KOPT-K1 (cell line): ENCODE measurements around the gene MRPL23.

Experiments used
- H3K27ac ChIP-seq: fragments of 200-600 bp; sonication (generic); 2 replicates; pipeline ENCODE4 v1.5.1; 2016; ENCODE audit warnings: antibody characterized with exemption, mild to moderate bottlenecking, low read depth, low read length; ENCODE audit not compliant: poor library complexity, severe bottlenecking
- H3K36me3 ChIP-seq: fragments of 200-600 bp; sonication (generic); 2 replicates; pipeline ENCODE4 v1.5.1; 2017; ENCODE audit warnings: antibody characterized with exemption, mild to moderate bottlenecking, low read length, moderate library complexity; ENCODE audit not compliant: insufficient read depth
- H3K9me3 ChIP-seq: fragments of 200-600 bp; sonication (generic); 2 replicates; pipeline ENCODE4 v1.5.1; 2017; ENCODE audit warnings: antibody characterized with exemption, low read length, mild to moderate bottlenecking; ENCODE audit not compliant: insufficient read depth, poor library complexity, severe bottlenecking

Gene MRPL23

GRCh38 chr11:2004466-2004865 lies 57.3 kb downstream of the MRPL23 start:
- Histone ChIP-seq H3K9me3 (no peaks in the 10 kb centered on the region), H3K27ac (no peak overlapping the region), H3K36me3 (no peaks in the 10 kb centered on the region)
